Stimulated activated memory B cell treated with anti-CD40 and anti-IgM and Interleukin-4, amounts not matched to agents 10 μg/mL and 1 μg/mL and 100 μg/mL, for 72 hours (primary cell): ENCODE results near the gene NCKAP5.

Source experiments
- ATAC-seq: fragments of 150-1000 bp; cut with Tn5 transposase; 2 replicates; pipeline ENCODE4 v1.10.0; 2021
- H3K27ac Mint-ChIP-seq: one replicate; pipeline ENCODE4 v1.8.0; 2022; ENCODE audit warnings: mild to moderate bottlenecking, mixed read lengths
- H3K27me3 Mint-ChIP-seq: one replicate; pipeline ENCODE4 v1.8.0; 2022; ENCODE audit warnings: mixed read lengths
- H3K36me3 Mint-ChIP-seq: one replicate; pipeline ENCODE4 v1.8.0; 2022; ENCODE audit warnings: mixed read lengths
- H3K4me1 Mint-ChIP-seq: one replicate; pipeline ENCODE4 v1.8.0; 2022; ENCODE audit warnings: mixed read lengths
- H3K4me3 Mint-ChIP-seq: one replicate; pipeline ENCODE4 v1.8.0; 2022; ENCODE audit warnings: mild to moderate bottlenecking, moderate library complexity, mixed read lengths
- H3K9me3 Mint-ChIP-seq: one replicate; pipeline ENCODE4 v1.8.0; 2022; ENCODE audit warnings: mixed read lengths

Gene NCKAP5

GRCh38 chr2:132963161-132963560 lies 605.1 kb downstream of the NCKAP5 start:
- H3K4me1 Mint-ChIP-seq = peaks cover 6% of the 10 kb centered on the region
- H3K36me3 Mint-ChIP-seq = no peaks in the 10 kb centered on the region
- no peaks in the 10 kb centered on the region for H3K27me3 Mint-ChIP-seq
- peaks cover 3% of the 10 kb centered on the region for H3K9me3 Mint-ChIP-seq
- no peak for ATAC-seq
- no peak overlapping the region for H3K4me3 Mint-ChIP-seq
- H3K27ac Mint-ChIP-seq = no peak overlapping the region

GRCh38 chr2:132958887-132959286 lies 609.4 kb downstream of the NCKAP5 start:
- no peak for ATAC-seq
- Mint-ChIP-seq H3K27me3 (no peaks in the 10 kb centered on the region), H3K4me1 (peaks cover under 1% of the 10 kb centered on the region), H3K9me3 (no peaks in the 10 kb centered on the region), H3K27ac (no peak overlapping the region), H3K36me3 (no peaks in the 10 kb centered on the region), H3K4me3 (no peak overlapping the region)

- H3K9me3 Mint-ChIP-seq = no peaks in the 10 kb centered on the region
- H3K4me1 Mint-ChIP-seq = peaks cover 12% of the 10 kb centered on the region
- no peaks in the 10 kb centered on the region for H3K27me3 Mint-ChIP-seq
- no peaks in the 10 kb centered on the region for H3K36me3 Mint-ChIP-seq
- no peak overlapping the region for H3K4me3 Mint-ChIP-seq
- ATAC-seq = no peak
- no peak overlapping the region for H3K27ac Mint-ChIP-seq
These were observed 612.2 kb downstream of the NCKAP5 start for GRCh38 chr2:132955871-132956615.

- ATAC-seq = peak; percentile 85
- Mint-ChIP-seq H3K4me3 (no peak overlapping the region), H3K36me3 (no peaks in the 10 kb centered on the region), H3K4me1 (peaks cover 28% of the 10 kb centered on the region), H3K27me3 (no peaks in the 10 kb centered on the region), H3K27ac (peak overlapping the region; percentile 38), H3K9me3 (no peaks in the 10 kb centered on the region)
These were observed 614.5 kb downstream of the NCKAP5 start for GRCh38 chr2:132953771-132954170.

GRCh38 chr2:132951008-132951714 lies 617.1 kb downstream of the NCKAP5 start:
- Mint-ChIP-seq H3K4me3 (no peak overlapping the region), H3K4me1 (peaks cover 31% of the 10 kb centered on the region), H3K27ac (no peak overlapping the region), H3K9me3 (no peaks in the 10 kb centered on the region), H3K27me3 (no peaks in the 10 kb centered on the region), H3K36me3 (no peaks in the 10 kb centered on the region)
- ATAC-seq = no peak

- peak; percentile 85 for ATAC-seq
- H3K4me1 Mint-ChIP-seq = peaks cover 31% of the 10 kb centered on the region
These were observed 619.2 kb downstream of the NCKAP5 start for GRCh38 chr2:132949108-132949507.

GRCh38 chr2:132948211-132948610 lies 620.1 kb downstream of the NCKAP5 start:
- peaks cover 24% of the 10 kb centered on the region for H3K4me1 Mint-ChIP-seq
- H3K36me3 Mint-ChIP-seq = no peaks in the 10 kb centered on the region
- H3K9me3 Mint-ChIP-seq = no peaks in the 10 kb centered on the region
- H3K27ac Mint-ChIP-seq = no peak overlapping the region
- ATAC-seq = no peak
- no peak overlapping the region for H3K4me3 Mint-ChIP-seq
- no peaks in the 10 kb centered on the region for H3K27me3 Mint-ChIP-seq

More at GRCh38 chr2:132949108-132949507, 619.2 kb downstream of the NCKAP5 start:
- H3K4me3 Mint-ChIP-seq = no peak overlapping the region
- H3K9me3 Mint-ChIP-seq = no peaks in the 10 kb centered on the region
- no peaks in the 10 kb centered on the region for H3K36me3 Mint-ChIP-seq
- no peaks in the 10 kb centered on the region for H3K27me3 Mint-ChIP-seq
- H3K27ac Mint-ChIP-seq = peak overlapping the region; percentile 62

GRCh38 chr2:132943829-132944228 lies 624.4 kb downstream of the NCKAP5 start:
- no peak for ATAC-seq
- Mint-ChIP-seq H3K9me3 (no peaks in the 10 kb centered on the region), H3K4me3 (no peak overlapping the region), H3K4me1 (peaks cover 4% of the 10 kb centered on the region), H3K27ac (no peak overlapping the region), H3K36me3 (no peaks in the 10 kb centered on the region), H3K27me3 (no peaks in the 10 kb centered on the region)

- Mint-ChIP-seq H3K9me3 (no peaks in the 10 kb centered on the region), H3K27ac (no peak overlapping the region), H3K4me1 (peaks cover 9% of the 10 kb centered on the region)
These were observed 626.8 kb downstream of the NCKAP5 start for GRCh38 chr2:132941296-132942020.

GRCh38 chr2:132937629-132938028 lies 630.6 kb downstream of the NCKAP5 start:
- Mint-ChIP-seq H3K36me3 (no peaks in the 10 kb centered on the region), H3K9me3 (peaks cover 5% of the 10 kb centered on the region), H3K27ac (peak overlapping the region; percentile 55), H3K27me3 (no peaks in the 10 kb centered on the region), H3K4me1 (peaks cover 11% of the 10 kb centered on the region), H3K4me3 (no peak overlapping the region)
- ATAC-seq = no peak

More at GRCh38 chr2:132941296-132942020, 626.8 kb downstream of the NCKAP5 start:
- H3K4me3 Mint-ChIP-seq = no peak overlapping the region
- no peaks in the 10 kb centered on the region for H3K36me3 Mint-ChIP-seq
- H3K27me3 Mint-ChIP-seq = no peaks in the 10 kb centered on the region
- no peak for ATAC-seq

- Mint-ChIP-seq H3K4me3 (no peak overlapping the region), H3K9me3 (peaks cover 5% of the 10 kb centered on the region), H3K36me3 (no peaks in the 10 kb centered on the region), H3K27ac (peak overlapping the region; percentile 55), H3K27me3 (no peaks in the 10 kb centered on the region), H3K4me1 (peaks cover 16% of the 10 kb centered on the region)
- peak; percentile 95 for ATAC-seq
These were observed 631.5 kb downstream of the NCKAP5 start for GRCh38 chr2:132936791-132937190.

- ATAC-seq = no peak
- Mint-ChIP-seq H3K27ac (no peak overlapping the region), H3K36me3 (no peaks in the 10 kb centered on the region), H3K4me1 (peaks cover 16% of the 10 kb centered on the region), H3K27me3 (no peaks in the 10 kb centered on the region), H3K4me3 (no peak overlapping the region), H3K9me3 (peaks cover 5% of the 10 kb centered on the region)
These were observed 632.0 kb downstream of the NCKAP5 start for GRCh38 chr2:132936261-132936660.

- Mint-ChIP-seq H3K4me1 (peaks cover 4% of the 10 kb centered on the region), H3K9me3 (peaks cover 2% of the 10 kb centered on the region), H3K27me3 (no peaks in the 10 kb centered on the region), H3K4me3 (no peak overlapping the region), H3K27ac (no peak overlapping the region), H3K36me3 (no peaks in the 10 kb centered on the region)
- no peak for ATAC-seq
These were observed 638.5 kb downstream of the NCKAP5 start for GRCh38 chr2:132929786-132930185.

GRCh38 chr2:132923787-132924186 lies 644.5 kb downstream of the NCKAP5 start:
- Mint-ChIP-seq H3K4me3 (no peak overlapping the region), H3K27ac (no peak overlapping the region), H3K4me1 (no peaks in the 10 kb centered on the region), H3K36me3 (no peaks in the 10 kb centered on the region), H3K9me3 (peaks cover 2% of the 10 kb centered on the region), H3K27me3 (no peaks in the 10 kb centered on the region)
- ATAC-seq = no peak

GRCh38 chr2:132915812-132916549 lies 652.3 kb downstream of the NCKAP5 start:
- Mint-ChIP-seq H3K4me3 (no peak overlapping the region), H3K27ac (peak overlapping the region; percentile 5), H3K9me3 (no peaks in the 10 kb centered on the region), H3K36me3 (no peaks in the 10 kb centered on the region), H3K27me3 (no peaks in the 10 kb centered on the region), H3K4me1 (no peaks in the 10 kb centered on the region)
- ATAC-seq = peak; percentile 62
